Measurements from ENCODE around the gene ODR4.
"Not testable (repeated sequence)": the region's sequence is repeated elsewhere in the genome, so short reads cannot be mapped to it uniquely, and the experiment has no call there.

The ODR4 gene

DNA sequence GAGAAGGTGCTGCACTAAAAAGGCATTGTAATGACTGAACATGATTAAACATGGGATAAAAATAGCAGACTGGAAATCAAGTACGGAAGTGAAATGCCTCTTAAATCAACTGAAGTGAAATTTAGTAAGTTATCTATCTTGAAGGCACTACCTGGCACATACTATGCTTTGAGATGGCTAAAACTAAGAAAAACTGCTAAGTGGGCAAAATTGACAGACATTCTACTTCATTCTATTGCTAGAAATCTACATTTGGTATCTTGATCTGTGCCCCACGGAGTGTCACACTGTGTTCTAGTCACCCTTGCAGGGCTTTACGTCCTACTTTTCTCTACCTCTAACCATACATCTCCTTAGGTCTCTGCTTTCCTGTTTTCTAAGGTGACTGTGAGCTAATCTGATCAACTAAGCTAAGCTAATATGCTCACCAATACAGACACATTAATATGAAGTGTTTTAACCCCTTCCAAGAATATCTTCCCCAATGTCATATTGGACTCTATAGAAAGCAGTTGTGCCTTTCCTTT is 81.2 kb downstream of the ODR4 start:
- no peaks in the 10 kb centered on the region for H3K9me3 ChIP-seq (ENCODE audit: insufficient read depth, low read depth, low read length)
- H2BK5ac ChIP-seq (ENCODE audit: low read depth, low read length, poor library complexity): no peak overlapping the region
- no peak overlapping the region for H2AFZ ChIP-seq (ENCODE audit: insufficient read depth, low read length, poor library complexity)
- WGBS (ENCODE audit: extremely low coverage, insufficient coverage, insufficient read length): no CpG with 5 or more reads among the region's 3 CpGs
- no peak overlapping the region for H2AK5ac ChIP-seq (ENCODE audit: low read length)
- no peaks in the 10 kb centered on the region for H3K36me3 ChIP-seq (ENCODE audit: control insufficient read depth in 1 of 2, insufficient read depth in 2 of 2, low read length in 2 of 2)
- no peak overlapping the region for H3K27ac ChIP-seq (ENCODE audit: low read depth, low read length)
- no peak overlapping the region for H3K23ac ChIP-seq (ENCODE audit: low read length)
- H3K9ac ChIP-seq (ENCODE audit: low read length): no peak overlapping the region
- H3K4ac ChIP-seq (ENCODE audit: low read depth, low read length): no peak overlapping the region
- H3K27me3 ChIP-seq (ENCODE audit: insufficient read depth, low read length): no peaks in the 10 kb centered on the region
- no peak overlapping the region for H3K18ac ChIP-seq (ENCODE audit: low read length)
- H3K4me1 ChIP-seq (ENCODE audit: control insufficient read depth in 1 of 2, insufficient read depth in 2 of 2, low read length in 2 of 2): no peaks in the 10 kb centered on the region
- H3K14ac ChIP-seq (ENCODE audit: low read length): no peak overlapping the region
- no peak for DNase-seq
- H2BK12ac ChIP-seq (ENCODE audit: low read length): no peak overlapping the region
- H4K91ac ChIP-seq (ENCODE audit: low read depth, low read length): no peak overlapping the region
- H3K79me1 ChIP-seq (ENCODE audit: low read length): no peaks in the 10 kb centered on the region
- no peak overlapping the region for H2BK120ac ChIP-seq (ENCODE audit: insufficient read depth, low read length, poor library complexity)
- H3K4me2 ChIP-seq (ENCODE audit: low read length): no peak overlapping the region
- H4K12ac ChIP-seq (ENCODE audit: low read depth, low read length): no peak overlapping the region
- no peak overlapping the region for H3K4me3 ChIP-seq (ENCODE audit: low read depth, low read length)
- H3K79me2 ChIP-seq (ENCODE audit: control insufficient read depth, insufficient read depth, low read length, poor library complexity): no peaks in the 10 kb centered on the region
- H4K8ac ChIP-seq (ENCODE audit: low read depth, low read length): no peak overlapping the region

GRCh38 chr1:186459161-186459560 is 83.5 kb downstream of the ODR4 start:
- not testable (repeated sequence) for H2BK5ac ChIP-seq (ENCODE audit: low read depth, low read length, poor library complexity); H3K4me1 ChIP-seq (ENCODE audit: control insufficient read depth in 1 of 2, insufficient read depth in 2 of 2, low read length in 2 of 2); H3K36me3 ChIP-seq (ENCODE audit: control insufficient read depth in 1 of 2, insufficient read depth in 2 of 2, low read length in 2 of 2); H4K12ac ChIP-seq (ENCODE audit: low read depth, low read length); H3K27me3 ChIP-seq (ENCODE audit: insufficient read depth, low read length); H3K23ac ChIP-seq (ENCODE audit: low read length); DNase-seq; H3K18ac ChIP-seq (ENCODE audit: low read length); H3K4me2 ChIP-seq (ENCODE audit: low read length); H2AFZ ChIP-seq (ENCODE audit: insufficient read depth, low read length, poor library complexity); H3K9ac ChIP-seq (ENCODE audit: low read length); H4K91ac ChIP-seq (ENCODE audit: low read depth, low read length); H3K27ac ChIP-seq (ENCODE audit: low read depth, low read length); H3K79me2 ChIP-seq (ENCODE audit: control insufficient read depth, insufficient read depth, low read length, poor library complexity); H2AK5ac ChIP-seq (ENCODE audit: low read length); H3K9me3 ChIP-seq (ENCODE audit: insufficient read depth, low read depth, low read length); H3K4me3 ChIP-seq (ENCODE audit: low read depth, low read length); H4K8ac ChIP-seq (ENCODE audit: low read depth, low read length); H2BK120ac ChIP-seq (ENCODE audit: insufficient read depth, low read length, poor library complexity); H3K79me1 ChIP-seq (ENCODE audit: low read length); H2BK12ac ChIP-seq (ENCODE audit: low read length); H3K14ac ChIP-seq (ENCODE audit: low read length); H3K4ac ChIP-seq (ENCODE audit: low read depth, low read length)
- no CpG with 5 or more reads among the region's 14 CpGs for WGBS (ENCODE audit: extremely low coverage, insufficient coverage, insufficient read length)

DNA sequence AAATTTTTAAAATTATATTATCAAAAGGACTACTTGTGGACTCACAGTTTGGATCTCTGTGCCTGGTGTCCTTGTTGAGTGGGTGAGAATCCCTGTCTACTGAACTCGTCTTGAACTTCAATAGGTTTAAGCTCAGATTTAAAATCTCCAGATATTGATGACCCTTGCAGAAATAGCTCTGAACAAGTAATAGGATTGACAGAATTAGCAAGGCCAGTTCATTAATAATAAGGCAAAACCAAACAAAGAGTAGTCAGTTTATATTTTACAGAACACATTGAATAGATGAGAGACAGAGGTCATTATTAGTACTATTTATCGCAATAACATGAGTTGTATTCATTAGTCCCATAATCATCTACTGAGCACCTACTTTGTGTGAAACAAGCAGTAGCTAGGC is 85.4 kb downstream of the ODR4 start, which contains the start of gene PDC:
Gene PDC, minus strand, starts transcription at position 101 of the 400 bp plus-strand sequence. CDS start 11,655 bp downstream, outside the sequence.
- Histone ChIP-seq H2BK12ac (ENCODE audit: low read length) (no peak within 1 kb of the TSS), H3K4me3 (ENCODE audit: low read depth, low read length) (no peak within 1 kb of the TSS), H3K36me3 (ENCODE audit: control insufficient read depth in 1 of 2, insufficient read depth in 2 of 2, low read length in 2 of 2) (no peaks in the 10 kb centered on the region), H2AK5ac (ENCODE audit: low read length) (no peak within 1 kb of the TSS), H3K23ac (ENCODE audit: low read length) (no peak within 1 kb of the TSS), H3K4me2 (ENCODE audit: low read length) (no peak within 1 kb of the TSS), H3K18ac (ENCODE audit: low read length) (no peak within 1 kb of the TSS), H4K12ac (ENCODE audit: low read depth, low read length) (no peak within 1 kb of the TSS), H3K27me3 (ENCODE audit: insufficient read depth, low read length) (no peaks in the 10 kb centered on the region), H3K4ac (ENCODE audit: low read depth, low read length) (no peak within 1 kb of the TSS), H3K9me3 (ENCODE audit: insufficient read depth, low read depth, low read length) (no peaks in the 10 kb centered on the region), H2AFZ (ENCODE audit: insufficient read depth, low read length, poor library complexity) (no peak within 1 kb of the TSS), H4K91ac (ENCODE audit: low read depth, low read length) (no peak within 1 kb of the TSS), H4K8ac (ENCODE audit: low read depth, low read length) (no peak within 1 kb of the TSS), H3K4me1 (ENCODE audit: control insufficient read depth in 1 of 2, insufficient read depth in 2 of 2, low read length in 2 of 2) (no peaks in the 10 kb centered on the region), H3K79me1 (ENCODE audit: low read length) (no peaks in the 10 kb centered on the region), H3K79me2 (ENCODE audit: control insufficient read depth, insufficient read depth, low read length, poor library complexity) (no peaks in the 10 kb centered on the region), H3K27ac (ENCODE audit: low read depth, low read length) (no peak within 1 kb of the TSS), H3K9ac (ENCODE audit: low read length) (no peak within 1 kb of the TSS), H2BK120ac (ENCODE audit: insufficient read depth, low read length, poor library complexity) (no peak within 1 kb of the TSS), H3K14ac (ENCODE audit: low read length) (no peak within 1 kb of the TSS), H2BK5ac (ENCODE audit: low read depth, low read length, poor library complexity) (no peak within 1 kb of the TSS)
- no CpG with 5 or more reads among the region's 2 CpGs for WGBS (ENCODE audit: extremely low coverage, insufficient coverage, insufficient read length)
- no peak for DNase-seq

DNA sequence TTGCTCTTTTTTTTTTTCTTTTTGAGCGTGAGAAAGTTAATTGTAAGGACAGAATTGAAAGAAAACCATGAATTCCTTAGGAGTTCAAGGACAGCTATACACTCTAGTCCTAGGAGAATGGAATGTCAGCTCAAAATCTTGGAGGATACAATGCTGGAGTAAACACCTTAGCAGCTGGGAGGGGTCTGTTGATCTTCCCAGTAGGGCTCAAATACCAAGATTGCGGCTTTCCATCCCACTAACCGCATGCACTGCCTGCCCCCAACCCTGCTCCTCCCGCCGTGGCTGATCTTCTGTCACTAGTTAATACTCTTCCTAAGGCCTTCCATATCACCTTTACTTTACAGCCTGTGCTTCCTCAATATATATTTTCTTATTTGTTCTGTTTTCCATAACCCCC is 87.9 kb downstream of the ODR4 start:
- no peak overlapping the region for H3K14ac ChIP-seq (ENCODE audit: low read length)
- H3K18ac ChIP-seq (ENCODE audit: low read length): no peak overlapping the region
- H4K91ac ChIP-seq (ENCODE audit: low read depth, low read length): no peak overlapping the region
- no peaks in the 10 kb centered on the region for H3K9me3 ChIP-seq (ENCODE audit: insufficient read depth, low read depth, low read length)
- H2BK5ac ChIP-seq (ENCODE audit: low read depth, low read length, poor library complexity): no peak overlapping the region
- DNase-seq: no peak
- H3K36me3 ChIP-seq (ENCODE audit: control insufficient read depth in 1 of 2, insufficient read depth in 2 of 2, low read length in 2 of 2): no peaks in the 10 kb centered on the region
- no peak overlapping the region for H2BK12ac ChIP-seq (ENCODE audit: low read length)
- no peak overlapping the region for H2AFZ ChIP-seq (ENCODE audit: insufficient read depth, low read length, poor library complexity)
- no peak overlapping the region for H3K4me2 ChIP-seq (ENCODE audit: low read length)
- no peak overlapping the region for H2BK120ac ChIP-seq (ENCODE audit: insufficient read depth, low read length, poor library complexity)
- no peak overlapping the region for H3K4me3 ChIP-seq (ENCODE audit: low read depth, low read length)
- H3K4ac ChIP-seq (ENCODE audit: low read depth, low read length): no peak overlapping the region
- H3K23ac ChIP-seq (ENCODE audit: low read length): no peak overlapping the region
- H3K79me2 ChIP-seq (ENCODE audit: control insufficient read depth, insufficient read depth, low read length, poor library complexity): no peaks in the 10 kb centered on the region
- no peaks in the 10 kb centered on the region for H3K27me3 ChIP-seq (ENCODE audit: insufficient read depth, low read length)
- no peak overlapping the region for H4K12ac ChIP-seq (ENCODE audit: low read depth, low read length)
- H3K9ac ChIP-seq (ENCODE audit: low read length): no peak overlapping the region
- no CpG with 5 or more reads among the region's 5 CpGs for WGBS (ENCODE audit: extremely low coverage, insufficient coverage, insufficient read length)
- no peaks in the 10 kb centered on the region for H3K79me1 ChIP-seq (ENCODE audit: low read length)
- H3K27ac ChIP-seq (ENCODE audit: low read depth, low read length): no peak overlapping the region
- no peaks in the 10 kb centered on the region for H3K4me1 ChIP-seq (ENCODE audit: control insufficient read depth in 1 of 2, insufficient read depth in 2 of 2, low read length in 2 of 2)
- no peak overlapping the region for H4K8ac ChIP-seq (ENCODE audit: low read depth, low read length)
- H2AK5ac ChIP-seq (ENCODE audit: low read length): no peak overlapping the region
